Esophagus squamous epithelium (tissue), 5 donors: ENCODE measurements around the gene DUS3L. TPM values are rescaled to one million over a fixed set of nuclear protein-coding genes. Genes with fewer than 3 reads are reported as not detected.
"Not testable (repeated sequence)": the region's sequence is repeated elsewhere in the genome, so short reads cannot be mapped to it uniquely, and the experiment has no call there.

Experiments
- DNase-seq: peaks from one replicate; lab custom pipeline; 2025; lab: John Stamatoyannopoulos, UW
- H3K27ac ChIP-seq, 4 donors: fragments of 200-600 bp; sonication (generic); one replicate each; pipeline ENCODE4 v1.5.1; 2016 to 2019; ENCODE audit warnings: mild to moderate bottlenecking in 1 of 4
- H3K27me3 ChIP-seq, 4 donors: fragments of 200-600 bp; sonication (generic); 1 replicate in 3 of 4; 2 replicates in 1 of 4; pipeline versions ENCODE4 v1.5.1 to v1.6.0; 2017 to 2021; ENCODE audit warnings: antibody characterized with exemption in 1 of 4
- H3K36me3 ChIP-seq, 3 donors: fragments of 200-600 bp; sonication (generic); one replicate each; pipeline ENCODE4 v1.5.1; 2016 to 2019
- H3K4me1 ChIP-seq, 3 donors: fragments of 200-600 bp; sonication (generic); one replicate each; pipeline ENCODE4 v1.5.1; 2017 to 2019
- H3K4me3 ChIP-seq, 4 donors: fragments of 200-600 bp; sonication (generic); 1 replicate in 3 of 4; 2 replicates in 1 of 4; pipeline ENCODE4 v1.5.1; 2016 to 2019; ENCODE audit warnings: mild to moderate bottlenecking in 2 of 4, moderate library complexity in 1 of 4
- H3K9me3 ChIP-seq, 3 donors: fragments of 200-600 bp; sonication (generic); one replicate each; pipeline ENCODE4 v1.5.1; 2016 to 2019
- POLR2A ChIP-seq, 4 donors: fragments of 450-650 bp; IDR thresholded peaks; one replicate each; pipeline ENCODE4 v1.6.1; 2017; ENCODE audit warnings: antibody characterized with exemption in 4 of 4, mild to moderate bottlenecking in 4 of 4, moderate library complexity in 3 of 4
- WGBS, 2 donors: methylation state at CpG; one replicate each; pipeline ENCODE4 v1.1.5; 2018; 5-methylcytosine and 5-hydroxymethylcytosine counted together
- intact Hi-C: fragments of 100-400 bp; cut with DNase I; formaldehyde crosslinking; loops from one replicate; pipeline ENCODE4 v1.15.0; 2022
- total RNA-seq, 4 donors: library from RNA; depleted of rRNA; stranded (reverse); fragments of >200 nt; gene quantifications; one replicate each; pipeline ENCODE4 v1.1.0, GENCODE V29; 2016
- TF ChIP-seq, protein P1 (sequence below), 6 experiments: fragments of 450-650 bp in 4 of 6; fragments of 200-600 bp in 2 of 6; sonication (generic) in 2 of 6; IDR thresholded peaks; one replicate each; pipeline ENCODE4 v1.5.1; 2016 to 2019; ENCODE audit warnings: antibody characterized with exemption in 6 of 6, mild to moderate bottlenecking in 4 of 6, moderate library complexity in 4 of 6
- donor health status: DM: yes; HTN: yes; CAD: no.

Gene DUS3L
- total RNA-seq, 4 donors from 2014 or later = 19.2 to 45.8 (median 39.4) TPM

DNA sequence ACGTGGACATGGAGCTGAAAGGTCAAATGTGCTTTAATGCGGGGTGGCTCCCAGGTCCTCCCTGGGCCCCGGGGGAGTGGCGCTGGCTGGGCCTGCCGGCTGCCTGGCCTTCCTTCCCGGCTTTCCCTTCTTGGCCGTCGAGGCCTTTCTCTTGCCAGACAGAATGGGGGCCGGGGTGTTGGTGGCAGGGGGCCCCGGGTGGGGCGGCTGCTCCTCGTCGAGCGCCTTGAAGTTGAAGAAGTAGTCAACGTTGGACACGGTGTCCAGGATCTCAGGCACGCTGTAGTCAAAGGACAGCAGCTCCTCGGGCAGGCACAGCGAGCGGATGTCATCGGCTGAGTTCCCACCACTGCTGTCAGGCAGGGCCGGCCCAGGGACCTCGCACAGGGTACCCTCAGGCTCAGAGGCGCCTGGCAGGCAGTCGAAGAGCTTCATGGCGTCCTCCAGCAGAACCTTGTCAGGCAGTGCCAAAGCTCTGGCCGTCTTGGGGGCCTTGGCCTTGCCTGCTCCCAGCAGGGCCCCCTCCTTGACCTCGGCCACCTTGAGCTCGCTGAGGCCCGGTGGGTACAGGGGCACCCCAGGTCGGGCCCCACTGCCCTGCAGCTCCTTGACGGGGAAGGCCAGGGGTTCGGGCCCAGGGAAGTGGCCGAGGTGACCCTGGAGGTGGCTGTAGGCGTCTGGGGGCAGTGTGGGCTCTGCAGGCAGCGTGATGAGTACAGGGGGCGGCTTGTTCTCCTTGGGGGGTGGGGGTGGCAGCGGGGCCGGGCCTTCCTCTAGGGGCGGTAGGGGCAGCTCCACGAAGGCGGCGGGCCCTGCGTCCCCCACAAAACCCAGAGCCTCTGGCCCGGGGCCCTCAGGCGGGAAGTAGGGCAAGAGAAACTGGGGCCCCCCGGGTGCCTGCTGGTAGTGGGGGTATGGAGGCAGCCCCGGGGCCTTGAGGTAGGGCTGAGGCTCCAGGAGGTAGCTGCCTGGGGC lies 7.7 kb downstream of the DUS3L start:
- intact Hi-C loops = no loop called here
- peaks cover 34 to 56% (median 35%) of the 10 kb centered on the region in 3 donors for H3K36me3 ChIP-seq
- WGBS, 2 donors = 64 to 78% methylated on average over 7 of the region's 48 CpGs
- H3K27ac ChIP-seq = no peak overlapping the region
- no peak overlapping the region for H3K4me3 ChIP-seq
- no peaks in the 10 kb centered on the region for H3K4me1 ChIP-seq
- TF ChIP-seq POLR2A (IDR thresholded peaks at IDR 0.05) = no peak
- TF ChIP-seq, protein P1, sequence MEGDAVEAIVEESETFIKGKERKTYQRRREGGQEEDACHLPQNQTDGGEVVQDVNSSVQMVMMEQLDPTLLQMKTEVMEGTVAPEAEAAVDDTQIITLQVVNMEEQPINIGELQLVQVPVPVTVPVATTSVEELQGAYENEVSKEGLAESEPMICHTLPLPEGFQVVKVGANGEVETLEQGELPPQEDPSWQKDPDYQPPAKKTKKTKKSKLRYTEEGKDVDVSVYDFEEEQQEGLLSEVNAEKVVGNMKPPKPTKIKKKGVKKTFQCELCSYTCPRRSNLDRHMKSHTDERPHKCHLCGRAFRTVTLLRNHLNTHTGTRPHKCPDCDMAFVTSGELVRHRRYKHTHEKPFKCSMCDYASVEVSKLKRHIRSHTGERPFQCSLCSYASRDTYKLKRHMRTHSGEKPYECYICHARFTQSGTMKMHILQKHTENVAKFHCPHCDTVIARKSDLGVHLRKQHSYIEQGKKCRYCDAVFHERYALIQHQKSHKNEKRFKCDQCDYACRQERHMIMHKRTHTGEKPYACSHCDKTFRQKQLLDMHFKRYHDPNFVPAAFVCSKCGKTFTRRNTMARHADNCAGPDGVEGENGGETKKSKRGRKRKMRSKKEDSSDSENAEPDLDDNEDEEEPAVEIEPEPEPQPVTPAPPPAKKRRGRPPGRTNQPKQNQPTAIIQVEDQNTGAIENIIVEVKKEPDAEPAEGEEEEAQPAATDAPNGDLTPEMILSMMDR (IDR thresholded peaks at IDR 0.05) = no peak
- no peaks in the 10 kb centered on the region for H3K9me3 ChIP-seq
- no peaks in the 10 kb centered on the region for H3K27me3 ChIP-seq
- DNase-seq = no peak

DNA sequence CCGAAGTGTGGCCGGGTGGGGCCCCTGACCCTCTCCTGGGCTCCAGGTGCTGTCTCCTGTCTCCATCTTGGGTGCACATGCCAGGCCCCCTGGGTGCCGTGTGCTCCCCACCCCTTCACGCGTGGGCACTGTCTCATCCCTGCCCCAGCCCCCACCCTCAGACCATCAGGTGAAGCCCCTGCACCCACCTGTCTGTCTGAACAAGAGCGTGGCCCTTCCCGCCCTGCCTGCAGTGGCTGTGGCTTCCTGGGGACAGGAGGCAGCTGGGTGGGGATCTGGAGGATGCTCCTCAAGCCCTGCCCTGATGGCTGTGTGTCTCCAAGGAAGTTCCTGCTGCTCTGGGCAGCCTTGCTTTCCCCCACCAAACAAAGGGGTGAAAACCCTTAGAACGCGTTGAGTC lies 8.6 kb downstream of the DUS3L start:
- no peaks in the 10 kb centered on the region for H3K27me3 ChIP-seq
- no peaks in the 10 kb centered on the region for H3K4me1 ChIP-seq
- WGBS, 2 donors = 83% methylated on average over 2 of the region's 9 CpGs; no CpG with 5 or more reads in 1 of the 2 donors
- H3K4me3 ChIP-seq = no peak overlapping the region
- H3K9me3 ChIP-seq = no peaks in the 10 kb centered on the region
- intact Hi-C loops = no loop called here
- H3K27ac ChIP-seq = no peak overlapping the region
- H3K36me3 ChIP-seq = peaks cover 25 to 47% (median 26%) of the 10 kb centered on the region in 3 donors
- DNase-seq = no peak
- no peak for TF ChIP-seq POLR2A (IDR thresholded peaks at IDR 0.05)
- TF ChIP-seq, protein P1 (IDR thresholded peaks at IDR 0.05) = no peak

DNA sequence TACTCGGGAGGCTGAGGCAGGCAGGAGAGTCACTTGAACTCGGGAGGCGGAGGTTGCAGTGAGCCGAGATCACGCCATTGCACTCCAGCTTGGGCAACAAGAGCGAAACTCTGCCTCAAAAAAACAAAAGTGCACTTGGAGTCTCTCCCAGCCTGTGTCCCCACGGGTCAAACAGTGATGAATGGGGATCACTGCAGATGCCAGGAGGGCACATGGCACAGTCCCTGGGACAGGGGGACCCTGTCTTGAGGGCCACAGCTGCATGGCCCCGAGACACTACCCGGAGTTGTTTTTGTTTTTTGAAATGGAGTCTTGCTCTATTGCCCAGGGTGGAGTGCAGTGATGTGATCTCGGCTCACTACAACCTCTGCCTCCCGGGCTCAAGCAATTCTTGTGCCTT lies 10.0 kb downstream of the DUS3L start:
- H3K9me3 ChIP-seq, H3K27me3 ChIP-seq, H3K4me3 ChIP-seq, DNase-seq, intact Hi-C loops, H3K27ac ChIP-seq, H3K4me1 ChIP-seq: not testable (repeated sequence)
- H3K36me3 ChIP-seq = peaks cover 11 to 32% (median 12%) of the 10 kb centered on the region in 3 donors
- 80 to 82% methylated on average over 6 to 11 of the region's 11 CpGs for WGBS, 2 donors

DNA sequence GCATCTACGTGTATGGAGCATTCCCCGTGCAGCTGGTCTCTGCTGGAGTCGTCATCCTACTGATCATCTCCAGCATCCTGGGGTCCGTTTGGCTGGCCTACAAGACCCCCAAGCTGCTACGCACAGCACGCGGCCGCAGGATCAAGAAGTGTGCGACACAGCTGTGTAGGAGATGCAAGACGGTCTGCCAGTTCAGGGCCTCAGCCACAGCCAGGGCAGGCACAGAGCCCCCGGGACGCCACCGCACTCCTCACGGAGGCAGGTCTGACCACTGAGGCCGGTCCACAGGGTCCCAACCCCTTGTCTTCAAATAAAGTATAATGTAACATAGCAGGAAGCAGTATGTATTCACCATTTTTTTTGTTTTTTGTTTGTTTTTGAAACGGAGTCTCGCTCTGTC lies 12.6 kb downstream of the DUS3L start:
- Histone ChIP-seq H3K27ac (no peak overlapping the region), H3K4me1 (peaks cover 0 to 6% (median 0%) of the 10 kb centered on the region in 3 donors), H3K9me3 (no peaks in the 10 kb centered on the region), H3K36me3 (peaks cover 0 to 7% (median 0%) of the 10 kb centered on the region in 3 donors), H3K4me3 (no peak overlapping the region), H3K27me3 (no peaks in the 10 kb centered on the region)
- TF ChIP-seq POLR2A (IDR thresholded peaks at IDR 0.05) = no peak
- TF ChIP-seq, protein P1 (IDR thresholded peaks at IDR 0.05) = no peak
- 78 to 82% methylated on average over 9 to 13 of the region's 17 CpGs for WGBS, 2 donors
- no peak for DNase-seq
- intact Hi-C loops = no loop called here

DNA sequence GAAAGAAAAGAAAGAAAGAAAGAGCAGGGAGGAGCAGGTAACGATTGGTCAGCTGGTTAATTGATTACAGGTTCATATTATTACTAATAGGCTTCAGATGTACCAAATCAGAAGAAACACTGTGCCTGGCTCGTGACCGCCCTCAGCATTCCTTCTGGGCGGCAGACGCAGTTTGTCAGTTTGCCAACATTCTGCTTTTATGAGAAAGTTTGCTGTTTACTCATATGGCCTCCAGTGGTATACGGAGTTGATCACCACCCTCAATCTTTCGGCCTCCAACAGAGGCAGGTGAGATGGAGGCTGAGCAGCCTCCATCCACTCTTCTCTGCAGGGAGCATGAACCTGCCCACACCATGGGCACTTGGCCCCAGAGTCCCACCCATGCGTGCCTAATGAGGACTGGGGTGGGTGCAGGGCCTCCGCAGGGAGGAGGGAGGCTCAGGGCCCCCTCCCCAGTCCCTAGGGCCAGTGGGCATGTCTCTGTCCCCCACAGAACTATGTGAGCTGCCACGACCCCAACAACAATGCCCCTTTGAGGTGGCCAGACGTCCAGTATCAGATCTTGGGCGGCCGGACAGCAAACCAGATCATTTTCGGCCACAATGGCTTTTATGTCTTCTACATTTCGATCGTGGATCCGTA lies 15.2 kb downstream of the DUS3L start:
- WGBS, 2 donors = 44 to 53% methylated on average over 9 to 10 of the region's 17 CpGs
- intact Hi-C loops = no loop called here

More for the DNA sequence above, 15.2 kb downstream of the DUS3L start:
- Histone ChIP-seq H3K36me3 (no peaks in the 10 kb centered on the region), H3K27me3 (peaks cover 0 to 5% (median 0%) of the 10 kb centered on the region in 4 donors), H3K4me1 (peaks cover 0 to 7% (median 0%) of the 10 kb centered on the region in 3 donors), H3K9me3 (no peaks in the 10 kb centered on the region), H3K27ac (no peak overlapping the region), H3K4me3 (no peak overlapping the region)
- DNase-seq = no peak
- TF ChIP-seq, protein P1 (IDR thresholded peaks at IDR 0.05) = no peak
- TF ChIP-seq POLR2A (IDR thresholded peaks at IDR 0.05) = no peak
